HEK293 (cell line): ENCODE results near the gene LMTK2.

ENCODE experiments used
- CTCF ChIA-PET: fragments of 350-600 bp; formaldehyde crosslinking; extraction: SDS; loops from one replicate; lab custom pipeline; 2021; ENCODE audit warnings: antibody characterized with exemption; lab: Yijun Ruan, JAX
- POLR2A ChIA-PET: fragments of 300-600 bp; formaldehyde crosslinking; extraction: SDS; loops from one replicate; lab custom pipeline; 2020; ENCODE audit warnings: antibody characterized with exemption, inconsistent platforms; lab: Yijun Ruan, JAX
- H3K27ac ChIP-seq: fragments of 200-500 bp; sonication (Bioruptor generic); 2 replicates; pipeline ENCODE4 v1.5.1; 2014; ENCODE audit warnings: low read depth, low read length, control low read depth, inconsistent platforms; ENCODE audit errors: extremely low read depth
- H3K36me3 ChIP-seq, 2 experiments: fragments of 200-500 bp in 1 of 2; sonication (Bioruptor generic) in 1 of 2; 1 replicate in 1 of 2; 2 replicates in 1 of 2; pipeline ENCODE4 v1.5.1; 2014 to 2017; ENCODE audit warnings: inconsistent platforms in 2 of 2, low read length in 2 of 2; ENCODE audit not compliant: control insufficient read depth in 2 of 2, insufficient read depth in 1 of 2
- H3K4me1 ChIP-seq: fragments of 200-500 bp; sonication (Bioruptor generic); 2 replicates; pipeline ENCODE4 v1.5.1; 2014; ENCODE audit warnings: mild to moderate bottlenecking, low read length, inconsistent platforms; ENCODE audit not compliant: control insufficient read depth, insufficient read depth
- H3K4me3 ChIP-seq: 2 replicates; pipeline ENCODE4 v1.5.1; 2011; ENCODE audit warnings: low read depth, mild to moderate bottlenecking, control low read depth, low read length, moderate library complexity
- H3K9me3 ChIP-seq: fragments of 200-500 bp; sonication (Bioruptor generic); 2 replicates; pipeline ENCODE4 v1.5.1; 2014; ENCODE audit warnings: low read depth, low read length, inconsistent platforms; ENCODE audit not compliant: control insufficient read depth, insufficient read depth
- GFI1B ChIP-seq: fragments of 450-650 bp; formaldehyde crosslinking; IDR thresholded peaks from 2 replicates; pipeline ENCODE4 v1.5.1; 2016; ENCODE audit warnings: missing biosample characterization, missing genetic modification characterization
- GLIS1 ChIP-seq: fragments of 450-650 bp; formaldehyde crosslinking; IDR thresholded peaks from 2 replicates; pipeline ENCODE4 v1.5.1; 2016; ENCODE audit warnings: missing biosample characterization, missing genetic modification characterization
- HOXD13 ChIP-seq: sonication (generic); formaldehyde crosslinking; IDR thresholded peaks from 2 replicates; pipeline ENCODE4 v1.8.0; 2022; ENCODE audit warnings: missing genetic modification reagents, borderline replicate concordance
- SP3 ChIP-seq: fragments of 450-650 bp; formaldehyde crosslinking; IDR thresholded peaks from 2 replicates; pipeline ENCODE4 v1.5.1; 2016; ENCODE audit warnings: missing biosample characterization, missing genetic modification characterization
- TCF7L2 ChIP-seq: IDR thresholded peaks from 2 replicates; pipeline ENCODE4 v1.6.1; 2011; ENCODE audit warnings: low read depth, mild to moderate bottlenecking, inconsistent platforms, low read length, moderate library complexity, borderline replicate concordance
- WT1 ChIP-seq: fragments of 450-650 bp; formaldehyde crosslinking; IDR thresholded peaks from 2 replicates; pipeline ENCODE4 v1.5.1; 2016; ENCODE audit warnings: missing biosample characterization, missing genetic modification characterization
- ZBTB20 ChIP-seq: fragments of 450-650 bp; formaldehyde crosslinking; IDR thresholded peaks from 2 replicates; pipeline ENCODE4 v1.5.1; 2016; ENCODE audit warnings: missing biosample characterization, missing genetic modification characterization
- ZFHX2 ChIP-seq: fragments of 450-650 bp; formaldehyde crosslinking; conservative IDR thresholded peaks from 2 replicates; pipeline ENCODE4 v1.5.1; 2016; ENCODE audit warnings: missing biosample characterization, missing genetic modification characterization
- ZNF114 ChIP-seq: fragments of 450-650 bp; formaldehyde crosslinking; IDR thresholded peaks from 2 replicates; pipeline ENCODE4 v1.5.0; 2017; ENCODE audit warnings: missing biosample characterization, missing genetic modification characterization
- ZNF19 ChIP-seq: fragments of 450-650 bp; formaldehyde crosslinking; IDR thresholded peaks from 2 replicates; pipeline ENCODE4; 2016; ENCODE audit warnings: missing biosample characterization, missing genetic modification characterization, low read depth
- ZNF341 ChIP-seq: fragments of 450-650 bp; formaldehyde crosslinking; IDR thresholded peaks from 2 replicates; pipeline ENCODE4; 2016; ENCODE audit warnings: low read depth, missing biosample characterization, missing genetic modification characterization
- ZNF549 ChIP-seq: fragments of 450-650 bp; IDR thresholded peaks from 2 replicates; pipeline ENCODE4 v1.5.1; 2018; ENCODE audit warnings: missing biosample characterization, missing genetic modification characterization, mild to moderate bottlenecking, inconsistent platforms, moderate library complexity
- ZNF560 ChIP-seq: fragments of 450-650 bp; formaldehyde crosslinking; IDR thresholded peaks from 2 replicates; pipeline ENCODE4 v1.5.1; 2017; ENCODE audit warnings: missing biosample characterization, missing genetic modification characterization, borderline replicate concordance
- ZNF596 ChIP-seq: fragments of 450-650 bp; IDR thresholded peaks from 2 replicates; pipeline ENCODE4 v1.5.0; 2018; ENCODE audit warnings: missing biosample characterization, mild to moderate bottlenecking, missing genetic modification characterization, moderate library complexity
- ZNF610 ChIP-seq: fragments of 450-650 bp; formaldehyde crosslinking; IDR thresholded peaks from 2 replicates; pipeline ENCODE4 v1.5.1; 2016; ENCODE audit warnings: missing biosample characterization, missing genetic modification characterization, borderline replicate concordance
- ZNF621 ChIP-seq: fragments of 450-650 bp; formaldehyde crosslinking; IDR thresholded peaks from 2 replicates; pipeline ENCODE4 v1.5.1; 2017; ENCODE audit warnings: missing biosample characterization, missing genetic modification characterization
- ZNF654 ChIP-seq: fragments of 450-650 bp; formaldehyde crosslinking; IDR thresholded peaks from 2 replicates; pipeline ENCODE4 v1.5.1; 2016; ENCODE audit warnings: low read depth, missing biosample characterization, missing genetic modification characterization
- ZNF701 ChIP-seq: fragments of 450-650 bp; formaldehyde crosslinking; IDR thresholded peaks from 2 replicates; pipeline ENCODE4 v1.5.1; 2016; ENCODE audit warnings: missing biosample characterization, missing genetic modification characterization
- ZNF768 ChIP-seq: fragments of 450-650 bp; formaldehyde crosslinking; IDR thresholded peaks from 2 replicates; pipeline ENCODE4 v1.5.1; 2018; ENCODE audit warnings: missing biosample characterization, mild to moderate bottlenecking, missing genetic modification characterization
- ZNF785 ChIP-seq: fragments of 450-650 bp; formaldehyde crosslinking; IDR thresholded peaks from 2 replicates; pipeline ENCODE4 v1.5.1; 2016; ENCODE audit warnings: missing biosample characterization, missing genetic modification characterization
- ZNF830 ChIP-seq: fragments of 450-650 bp; IDR thresholded peaks from 2 replicates; pipeline ENCODE4 v1.5.0; 2018; ENCODE audit warnings: missing biosample characterization, missing genetic modification characterization, low read depth, mild to moderate bottlenecking, moderate library complexity
- TF ChIP-seq, protein P1 (sequence below): fragments of 450-650 bp; formaldehyde crosslinking; conservative IDR thresholded peaks from 2 replicates; pipeline ENCODE4 v1.5.1; 2016; ENCODE audit warnings: low read depth, missing biosample characterization, missing genetic modification characterization
- TF ChIP-seq, protein P2 (sequence below): fragments of 450-650 bp; formaldehyde crosslinking; IDR thresholded peaks from 2 replicates; pipeline ENCODE4 v1.5.1; 2017; ENCODE audit warnings: missing biosample characterization, missing genetic modification characterization

LMTK2 gene

DNA sequence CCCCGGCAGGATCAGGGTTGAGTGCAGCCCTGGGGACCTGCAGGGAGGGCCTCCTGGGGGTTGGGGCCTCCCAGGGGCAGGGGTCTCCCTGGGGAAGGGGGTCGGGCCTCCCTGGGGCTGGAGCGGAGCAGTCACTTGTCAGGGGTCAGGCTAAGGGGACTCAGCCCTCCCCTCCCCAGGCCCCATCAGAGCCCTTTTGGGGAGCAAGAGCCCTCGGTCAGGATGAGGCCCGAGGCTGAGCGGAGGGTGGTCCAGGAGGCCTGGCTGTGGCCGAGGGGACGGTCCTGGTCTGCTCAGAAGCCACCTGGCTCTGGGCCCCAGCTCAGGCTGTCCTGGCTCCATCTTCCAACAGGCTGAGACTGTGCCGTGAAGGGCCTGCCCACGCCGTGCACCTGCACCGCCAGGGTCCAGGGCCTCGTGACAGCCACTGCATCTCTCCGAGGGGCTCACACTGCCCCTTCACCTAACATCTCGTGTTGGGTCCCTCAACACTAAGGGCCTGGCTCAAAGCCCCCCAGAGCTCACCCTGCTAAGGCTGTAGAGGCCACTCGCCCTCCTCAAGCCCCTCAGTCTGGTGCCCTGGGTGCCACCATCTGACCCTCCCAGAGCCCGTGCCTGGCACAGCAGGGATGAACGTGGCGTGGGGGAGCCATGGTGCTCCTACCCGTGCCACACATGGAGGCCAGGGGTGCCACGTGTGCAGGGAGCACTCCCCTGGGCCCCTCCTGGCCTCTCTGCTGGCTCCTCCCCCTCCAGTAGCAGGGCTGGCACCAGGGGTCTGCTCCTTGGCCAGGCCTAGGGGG, 117.4 kb downstream of the LMTK2 start:
- Histone ChIP-seq H3K4me1 (no peaks in the 10 kb centered on the region), H3K36me3 (peaks cover 3 to 10% of the 10 kb centered on the region in 2 experiments; a peak in 2 of 3 replicates), H3K27ac (no peak overlapping the region), H3K9me3 (no peaks in the 10 kb centered on the region), H3K4me3 (no peak overlapping the region)
- TF ChIP-seq WT1 (tag by site-specific recombination), result no peak
- peak; percentile 64 for TF ChIP-seq GLIS1 (tag by site-specific recombination)
- ChIA-PET CTCF (no interaction called here), POLR2A (no interaction called here)

DNA sequence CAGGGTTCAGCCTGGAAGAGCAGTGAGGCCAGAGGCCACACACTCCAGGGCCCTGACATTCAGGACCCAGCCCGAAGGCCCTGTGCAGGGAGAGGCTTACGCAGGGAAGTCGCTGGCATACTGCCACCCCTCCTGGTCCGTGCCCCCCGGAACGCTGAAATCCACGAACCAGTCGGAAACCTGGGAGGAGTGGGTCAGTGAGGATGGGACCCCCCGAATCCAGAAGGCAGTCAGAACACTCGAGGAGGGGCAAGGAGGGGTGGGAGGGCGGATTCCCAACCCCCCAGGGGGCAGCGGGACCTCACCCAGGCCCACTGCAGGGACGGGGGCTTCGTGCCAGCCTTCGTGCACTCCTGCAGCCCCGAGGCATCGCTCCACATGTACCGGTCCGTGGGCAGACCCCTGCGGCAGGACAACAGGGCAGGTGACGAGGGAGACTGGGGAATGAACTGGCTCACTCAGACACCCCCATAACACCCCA, 118.1 kb downstream of the LMTK2 start:
- Histone ChIP-seq H3K27ac (no peak overlapping the region), H3K4me1 (no peaks in the 10 kb centered on the region), H3K36me3 (peaks cover 3 to 10% of the 10 kb centered on the region in 2 experiments; a peak in 2 of 3 replicates), H3K9me3 (no peaks in the 10 kb centered on the region), H3K4me3 (no peak overlapping the region)
- TF ChIP-seq ZNF560 (tag by site-specific recombination) (no peak), ZNF610 (tag by site-specific recombination) (no peak), ZNF621 (tag by site-specific recombination) (no peak), ZNF341 (tag by site-specific recombination) (no peak), SP3 (no peak), ZNF830 (no peak), ZNF549 (tag by site-specific recombination) (no peak), ZFHX2 (tag by site-specific recombination) (no peak)
- TF ChIP-seq, protein P1, sequence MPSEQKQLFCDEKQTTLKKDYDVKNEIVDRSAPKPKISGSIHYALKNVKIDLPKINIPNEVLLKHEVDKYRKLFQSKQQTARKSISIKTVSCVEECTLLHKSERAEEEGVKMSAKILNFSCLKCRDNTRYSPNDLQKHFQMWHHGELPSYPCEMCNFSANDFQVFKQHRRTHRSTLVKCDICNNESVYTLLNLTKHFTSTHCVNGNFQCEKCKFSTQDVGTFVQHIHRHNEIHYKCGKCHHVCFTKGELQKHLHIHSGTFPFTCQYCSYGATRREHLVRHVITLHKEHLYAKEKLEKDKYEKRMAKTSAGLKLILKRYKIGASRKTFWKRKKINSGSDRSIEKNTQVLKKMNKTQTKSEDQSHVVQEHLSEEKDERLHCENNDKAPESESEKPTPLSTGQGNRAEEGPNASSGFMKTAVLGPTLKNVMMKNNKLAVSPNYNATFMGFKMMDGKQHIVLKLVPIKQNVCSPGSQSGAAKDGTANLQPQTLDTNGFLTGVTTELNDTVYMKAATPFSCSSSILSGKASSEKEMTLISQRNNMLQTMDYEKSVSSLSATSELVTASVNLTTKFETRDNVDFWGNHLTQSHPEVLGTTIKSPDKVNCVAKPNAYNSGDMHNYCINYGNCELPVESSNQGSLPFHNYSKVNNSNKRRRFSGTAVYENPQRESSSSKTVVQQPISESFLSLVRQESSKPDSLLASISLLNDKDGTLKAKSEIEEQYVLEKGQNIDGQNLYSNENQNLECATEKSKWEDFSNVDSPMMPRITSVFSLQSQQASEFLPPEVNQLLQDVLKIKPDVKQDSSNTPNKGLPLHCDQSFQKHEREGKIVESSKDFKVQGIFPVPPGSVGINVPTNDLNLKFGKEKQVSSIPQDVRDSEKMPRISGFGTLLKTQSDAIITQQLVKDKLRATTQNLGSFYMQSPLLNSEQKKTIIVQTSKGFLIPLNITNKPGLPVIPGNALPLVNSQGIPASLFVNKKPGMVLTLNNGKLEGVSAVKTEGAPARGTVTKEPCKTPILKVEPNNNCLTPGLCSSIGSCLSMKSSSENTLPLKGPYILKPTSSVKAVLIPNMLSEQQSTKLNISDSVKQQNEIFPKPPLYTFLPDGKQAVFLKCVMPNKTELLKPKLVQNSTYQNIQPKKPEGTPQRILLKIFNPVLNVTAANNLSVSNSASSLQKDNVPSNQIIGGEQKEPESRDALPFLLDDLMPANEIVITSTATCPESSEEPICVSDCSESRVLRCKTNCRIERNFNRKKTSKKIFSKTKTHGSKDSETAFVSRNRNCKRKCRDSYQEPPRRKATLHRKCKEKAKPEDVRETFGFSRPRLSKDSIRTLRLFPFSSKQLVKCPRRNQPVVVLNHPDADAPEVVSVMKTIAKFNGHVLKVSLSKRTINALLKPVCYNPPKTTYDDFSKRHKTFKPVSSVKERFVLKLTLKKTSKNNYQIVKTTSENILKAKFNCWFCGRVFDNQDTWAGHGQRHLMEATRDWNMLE (tag by site-specific recombination), result no peak
- ChIA-PET CTCF (no interaction called here), POLR2A (interaction anchor here (0.9 kb wide), 1 partner anchor 17 kb away, joined by 3 read pairs; no protein-coding TSS in a partner anchor)

DNA sequence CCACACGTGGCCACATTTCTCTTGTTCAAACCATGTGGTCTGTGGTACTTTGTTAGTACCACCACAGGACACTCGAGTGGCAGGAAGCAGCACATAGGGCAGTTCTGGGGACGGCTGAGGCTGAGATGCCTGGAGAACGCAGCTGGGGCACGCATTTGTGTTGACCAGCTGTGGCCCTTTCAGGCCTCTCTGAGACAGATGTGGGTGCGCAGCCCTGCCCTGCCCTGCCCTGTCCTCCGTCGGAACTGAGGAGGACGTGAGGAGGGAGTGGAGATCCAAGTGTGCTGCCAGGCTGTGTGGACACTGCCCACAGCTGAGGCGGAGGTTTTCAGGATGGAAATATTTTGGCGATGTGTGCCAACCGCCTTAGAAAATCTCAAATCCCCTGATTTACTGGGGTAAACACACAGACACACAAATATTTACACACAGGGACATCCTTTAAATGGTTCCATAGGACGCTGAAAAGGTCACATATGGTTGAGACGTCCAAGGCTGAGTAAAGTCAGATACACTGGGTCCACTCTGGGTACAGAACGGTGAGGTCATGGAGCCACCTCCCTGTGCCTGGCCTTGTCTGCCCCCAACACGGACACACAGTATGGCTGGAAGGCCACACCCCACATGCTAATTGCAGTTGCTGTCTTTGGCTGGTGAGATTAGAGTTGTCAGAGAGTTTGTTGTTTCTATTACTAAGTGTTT, 119.4 kb downstream of the LMTK2 start:
- peaks cover 3 to 10% of the 10 kb centered on the region in 2 experiments; a peak in 2 of 3 replicates for H3K36me3 ChIP-seq
- POLR2A ChIA-PET, result no interaction called here
- CTCF ChIA-PET, result no interaction called here
- H3K4me1 ChIP-seq, result no peaks in the 10 kb centered on the region
- H3K4me3 ChIP-seq, result no peak overlapping the region
- no peaks in the 10 kb centered on the region for H3K9me3 ChIP-seq
- H3K27ac ChIP-seq, result no peak overlapping the region
- TF ChIP-seq ZNF596 (tag by site-specific recombination), result no peak
- no peak for TF ChIP-seq ZNF768
- TF ChIP-seq ZBTB20 (tag by site-specific recombination), result no peak
- no peak for TF ChIP-seq ZNF785 (tag by site-specific recombination)
- TF ChIP-seq, protein P2, sequence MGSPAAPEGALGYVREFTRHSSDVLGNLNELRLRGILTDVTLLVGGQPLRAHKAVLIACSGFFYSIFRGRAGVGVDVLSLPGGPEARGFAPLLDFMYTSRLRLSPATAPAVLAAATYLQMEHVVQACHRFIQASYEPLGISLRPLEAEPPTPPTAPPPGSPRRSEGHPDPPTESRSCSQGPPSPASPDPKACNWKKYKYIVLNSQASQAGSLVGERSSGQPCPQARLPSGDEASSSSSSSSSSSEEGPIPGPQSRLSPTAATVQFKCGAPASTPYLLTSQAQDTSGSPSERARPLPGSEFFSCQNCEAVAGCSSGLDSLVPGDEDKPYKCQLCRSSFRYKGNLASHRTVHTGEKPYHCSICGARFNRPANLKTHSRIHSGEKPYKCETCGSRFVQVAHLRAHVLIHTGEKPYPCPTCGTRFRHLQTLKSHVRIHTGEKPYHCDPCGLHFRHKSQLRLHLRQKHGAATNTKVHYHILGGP (tag by site-specific recombination), result no peak
- no peak for TF ChIP-seq ZNF701 (tag by site-specific recombination)
- no peak for TF ChIP-seq ZNF560 (tag by site-specific recombination)
- TF ChIP-seq ZNF654, result no peak
- TF ChIP-seq ZNF114, result no peak
- no peak for TF ChIP-seq TCF7L2
- TF ChIP-seq GFI1B, result no peak
- TF ChIP-seq HOXD13 (CRISPR knock-in tag), result no peak
- TF ChIP-seq ZNF19, result no peak
